T-cell (primary cell): ENCODE results near the gene FSCN2. TPM values are rescaled to one million over a fixed set of nuclear protein-coding genes. Genes with fewer than 3 reads are reported as not detected.
A peak's percentile ranks its signal among the peaks of the same experiment; 100 is the strongest.

Experiments used
- ATAC-seq, 4 experiments: fragments of 200-7000 bp in 3 of 4; fragments of 150-1000 bp in 1 of 4; cut with Tn5 transposase; replicated peaks in 1 of 4; 1 replicate in 3 of 4; 2 replicates in 1 of 4; pipeline ENCODE4 v1.10.0; 2021; ENCODE audit warnings: moderate library complexity in 3 of 4, mild to moderate bottlenecking in 2 of 4, moderate number of reproducible peaks in 1 of 4
- CTCF ChIA-PET, 2 donors: fragments of 300-600 bp; sonication (Branson Sonifier 250); formaldehyde crosslinking; loops; one replicate each; lab custom pipeline; 2022; ENCODE audit warnings: antibody characterized with exemption in 2 of 2; lab: Charles Lee
- POLR2A ChIA-PET, 2 donors: fragments of 300-600 bp; sonication (Branson Sonifier 250); formaldehyde crosslinking; loops; one replicate each; lab custom pipeline; 2022; ENCODE audit warnings: antibody characterized with exemption in 2 of 2; lab: Charles Lee
- DNase-seq, 35 experiments: peaks; one replicate each; pipeline versions ENCODE4 v3.0.0 to v3.0.0-alpha.2; 2013 to 2023
- H3K27ac ChIP-seq: one replicate; pipeline ENCODE4 v1.5.1; 2013; ENCODE audit warnings: low read length
- H3K27me3 ChIP-seq, 2 experiments: replicated peaks in 1 of 2; 1 replicate in 1 of 2; 2 replicates in 1 of 2; pipeline versions ENCODE4 v1.6.1 to v1.7.0; 2013; ENCODE audit warnings: low read length in 1 of 2, mixed read lengths in 1 of 2; ENCODE audit not compliant: control insufficient read depth in 2 of 2, insufficient read depth in 2 of 2; ENCODE audit errors: extremely low read depth in 1 of 2
- H3K36me3 ChIP-seq, 2 donors: 1 replicate in 1 of 2; 2 replicates in 1 of 2; pipeline versions ENCODE4 v1.6.1 to v1.7.0; 2013; ENCODE audit warnings: low read length in 1 of 2; ENCODE audit not compliant: control insufficient read depth in 2 of 2, insufficient read depth in 1 of 2; ENCODE audit errors: extremely low read depth in 1 of 2
- H3K4me1 ChIP-seq, 2 experiments: 1 replicate in 1 of 2; 2 replicates in 1 of 2; pipeline versions ENCODE4 v1.6.1 to v1.7.0; 2013; ENCODE audit warnings: low read length in 2 of 2, mixed read lengths in 1 of 2; ENCODE audit not compliant: insufficient read depth in 2 of 2, control insufficient read depth in 1 of 2; ENCODE audit errors: extremely low read depth in 1 of 2
- H3K4me3 ChIP-seq, 2 donors: 1 replicate in 1 of 2; 2 replicates in 1 of 2; pipeline versions ENCODE4 v1.5.1 to v1.7.0; 2013; ENCODE audit warnings: mild to moderate bottlenecking in 2 of 2, low read length in 1 of 2, moderate library complexity in 1 of 2; ENCODE audit not compliant: control insufficient read depth in 1 of 2; ENCODE audit errors: extremely low read depth in 1 of 2
- H3K9me3 ChIP-seq: 2 replicates; pipeline ENCODE4 v1.7.0; 2013
- H3K27ac Mint-ChIP-seq, 2 donors: one replicate each; pipeline ENCODE4 v1.8.0; 2020 to 2021; ENCODE audit warnings: mild to moderate bottlenecking in 2 of 2, mixed read lengths in 2 of 2
- H3K27me3 Mint-ChIP-seq, 2 donors: one replicate each; pipeline ENCODE4 v1.8.0; 2021 to 2022; ENCODE audit warnings: mixed read lengths in 2 of 2
- H3K36me3 Mint-ChIP-seq: one replicate; pipeline ENCODE4 v1.8.0; 2021; ENCODE audit warnings: mixed read lengths
- H3K4me1 Mint-ChIP-seq, 3 donors: one replicate each; pipeline ENCODE4 v1.8.0; 2020 to 2022; ENCODE audit warnings: mixed read lengths in 3 of 3, mild to moderate bottlenecking in 1 of 3
- H3K4me3 Mint-ChIP-seq, 3 donors: one replicate each; pipeline ENCODE4 v1.8.0; 2020 to 2022; ENCODE audit warnings: mild to moderate bottlenecking in 3 of 3, mixed read lengths in 3 of 3, moderate library complexity in 3 of 3
- H3K9me3 Mint-ChIP-seq, 3 donors: one replicate each; pipeline ENCODE4 v1.8.0; 2020 to 2022; ENCODE audit warnings: mixed read lengths in 3 of 3
- WGBS: methylation state at CpG from one replicate; pipeline ENCODE4 v1.1.5; 2013; ENCODE audit warnings: missing lambda C conversion rate; ENCODE audit not compliant: insufficient coverage; 5-methylcytosine and 5-hydroxymethylcytosine counted together
- total RNA-seq, 35 experiments: library from RNA in 6 of 35; stranded (reverse) in 6 of 35; fragments of 120-200 nt in 1 of 35; gene quantifications; one replicate each; pipeline versions ENCODE4 v1.2.1 to v1.2.4 and lab custom pipeline; 2013 to 2026

The FSCN2 gene
- total RNA-seq, 5 donors from 2014 or later (not counting 1 experiment from before 2014, with no cell fraction given), result 0.91 to 4.2 (median 1.2) TPM

- Histone ChIP-seq H3K27ac (peak overlapping the region; percentile 78), H3K4me3 (peak overlapping the region; percentile 59 to 66), H3K9me3 (no peaks in the 10 kb centered on the region), H3K36me3 (peaks cover 11 to 17% of the 10 kb centered on the region in 2 donors), H3K4me1 (peaks cover 10 to 80% of the 10 kb centered on the region in 2 experiments), H3K27me3 (peaks cover 0 to 4% of the 10 kb centered on the region in 2 experiments)
- Mint-ChIP-seq H3K9me3 (no peaks in the 10 kb centered on the region), H3K27me3 (no peaks in the 10 kb centered on the region), H3K27ac (peak overlapping the region; percentile 93 to 94), H3K4me3 (peak overlapping the region; percentile 83 to 98 (median 86)), H3K4me1 (peaks cover 29 to 40% (median 34%) of the 10 kb centered on the region in 3 donors), H3K36me3 (peaks cover 16% of the 10 kb centered on the region)
- no peak for ATAC-seq
- POLR2A ChIA-PET, result no interaction called here
- DNase-seq, result peak in 1 of 35 experiments; percentile 32
- whole genome bisulfite sequencing, result 54% methylated on average over 15 of the region's 19 CpGs
- CTCF ChIA-PET, result no interaction called here
These were observed 12.6 kb upstream of the FSCN2 start for GRCh38 chr17:81515530-81516041.

- H3K27me3 ChIP-seq, result peaks cover 0 to 4% of the 10 kb centered on the region in 2 experiments
- ATAC-seq, result no peak
- Mint-ChIP-seq H3K27ac (peak overlapping the region; percentile 69 to 93), H3K4me1 (peaks cover 25 to 35% (median 30%) of the 10 kb centered on the region in 3 donors), H3K4me3 (peak overlapping the region; percentile 61 to 98 (median 83)), H3K9me3 (no peaks in the 10 kb centered on the region), H3K36me3 (peaks cover 8% of the 10 kb centered on the region), H3K27me3 (no peaks in the 10 kb centered on the region)
- POLR2A ChIA-PET, result interaction anchor here (0.6 to 1.6 kb wide), 2 partner anchors 36 to 356 kb away, joined by 4 to 7 read pairs; partner anchors contain the start of gene FAAP100 (in 1 of the 2)
- no peak overlapping the region for H3K4me3 ChIP-seq
- peak overlapping the region; percentile 78 for H3K27ac ChIP-seq
- peaks cover 5 to 9% of the 10 kb centered on the region in 2 donors for H3K36me3 ChIP-seq
- peaks cover 7 to 72% of the 10 kb centered on the region in 2 experiments for H3K4me1 ChIP-seq
- H3K9me3 ChIP-seq, result no peaks in the 10 kb centered on the region
- DNase-seq, result no peak
- 83% methylated on average over 3 of the region's 4 CpGs for WGBS
- CTCF ChIA-PET, result interaction anchor here in 1 of 2 donors (0.6 kb wide), 1 partner anchor 9 kb away, joined by 3 read pairs; no protein-coding TSS in a partner anchor
These were observed 11.7 kb upstream of the FSCN2 start for GRCh38 chr17:81516439-81516838.

GRCh38 chr17:81517009-81517338 is 11.2 kb upstream of the FSCN2 start:
- no peak for ATAC-seq
- H3K4me1 ChIP-seq, result peaks cover 5 to 67% of the 10 kb centered on the region in 2 experiments
- Mint-ChIP-seq H3K27me3 (no peaks in the 10 kb centered on the region), H3K27ac (peak overlapping the region; percentile 69 to 93), H3K4me3 (peak overlapping the region in 2 of 3 donors; percentile 61 to 98), H3K9me3 (no peaks in the 10 kb centered on the region), H3K36me3 (peaks cover 2% of the 10 kb centered on the region), H3K4me1 (peaks cover 20 to 31% (median 28%) of the 10 kb centered on the region in 3 donors)
- CTCF ChIA-PET, result no interaction called here
- peaks cover 0 to 4% of the 10 kb centered on the region in 2 experiments for H3K27me3 ChIP-seq
- no peak for DNase-seq
- 82% methylated on average over 6 of the region's 9 CpGs for WGBS
- POLR2A ChIA-PET, result interaction anchor here in 1 of 2 donors (1.6 kb wide), 1 partner anchor 35 kb away, joined by 4 read pairs; the partner anchor contains the start of gene FAAP100
- no peak overlapping the region for H3K4me3 ChIP-seq
- no peak overlapping the region for H3K27ac ChIP-seq
- H3K9me3 ChIP-seq, result no peaks in the 10 kb centered on the region
- peaks cover 0 to 3% of the 10 kb centered on the region in 2 donors for H3K36me3 ChIP-seq

- ChIA-PET POLR2A (interaction anchor here (0.6 to 1.6 kb wide), 3 partner anchors 35 to 190 kb away, joined by 4 to 11 read pairs (median 5); partner anchors contain the start of gene FAAP100 (in 1 of the 2)), CTCF (interaction anchor here in 1 of 2 donors (0.8 kb wide), 1 partner anchor 10 kb away, joined by 3 read pairs; no protein-coding TSS in a partner anchor)
- peak overlapping the region; percentile 62 to 82 for H3K27ac Mint-ChIP-seq
- peaks cover 5 to 64% of the 10 kb centered on the region in 2 experiments for H3K4me1 ChIP-seq
- no peaks in the 10 kb centered on the region for H3K9me3 Mint-ChIP-seq
- H3K27me3 ChIP-seq, result peaks cover 0 to 7% of the 10 kb centered on the region in 2 experiments
- no peaks in the 10 kb centered on the region for H3K9me3 ChIP-seq
- peaks cover 19 to 31% (median 28%) of the 10 kb centered on the region in 3 donors for H3K4me1 Mint-ChIP-seq
- peaks cover 0 to 2% of the 10 kb centered on the region in 2 donors for H3K27me3 Mint-ChIP-seq
- H3K4me3 Mint-ChIP-seq, result peak overlapping the region; percentile 22 to 63 (median 51)
- no peak for ATAC-seq
- no peaks in the 10 kb centered on the region for H3K36me3 ChIP-seq
- no peak overlapping the region for H3K4me3 ChIP-seq
- H3K36me3 Mint-ChIP-seq, result no peaks in the 10 kb centered on the region
- DNase-seq, result peak in 1 of 35 experiments; percentile 32
- 67% methylated on average over 18 of the region's 24 CpGs for WGBS
- H3K27ac ChIP-seq, result no peak overlapping the region
These were observed 10.7 kb upstream of the FSCN2 start for GRCh38 chr17:81517339-81518112.

GRCh38 chr17:81518113-81518784 is 9.9 kb upstream of the FSCN2 start:
- DNase-seq, result no peak
- peaks cover 19 to 31% (median 28%) of the 10 kb centered on the region in 3 donors for H3K4me1 Mint-ChIP-seq
- ChIA-PET CTCF (interaction anchor here (0.6 to 0.8 kb wide), 2 partner anchors 11 to 34 kb away, joined by 3 to 4 read pairs; no protein-coding TSS in a partner anchor), POLR2A (interaction anchor here in 1 of 2 donors (0.6 kb wide), 2 partner anchors 121 to 189 kb away, joined by 5 to 11 read pairs; no protein-coding TSS in a partner anchor)
- H3K27me3 Mint-ChIP-seq, result peaks cover 0 to 6% of the 10 kb centered on the region in 2 donors
- H3K27me3 ChIP-seq, result peaks cover 0 to 15% of the 10 kb centered on the region in 2 experiments
- H3K4me3 Mint-ChIP-seq, result peak overlapping the region; percentile 22 to 63 (median 51)
- H3K36me3 Mint-ChIP-seq, result no peaks in the 10 kb centered on the region
- no peaks in the 10 kb centered on the region for H3K9me3 Mint-ChIP-seq
- H3K27ac ChIP-seq, result no peak overlapping the region
- H3K4me1 ChIP-seq, result peaks cover 5 to 62% of the 10 kb centered on the region in 2 experiments
- WGBS, result 79% methylated on average over 21 of the region's 24 CpGs
- ATAC-seq, result no peak
- H3K36me3 ChIP-seq, result no peaks in the 10 kb centered on the region
- H3K9me3 ChIP-seq, result no peaks in the 10 kb centered on the region
- peak overlapping the region; percentile 0 to 48 for H3K4me3 ChIP-seq
- H3K27ac Mint-ChIP-seq, result peak overlapping the region; percentile 62 to 82
